Stimulated activated CD8-positive, alpha-beta memory T cell treated with anti-CD3 and anti-CD28 coated beads, Interleukin-4, amount 100 ng/mL, for 24 hours (primary cell): ENCODE results near the gene BMP15.

Experiments
- DNase-seq: peaks from one replicate; pipeline ENCODE4 v3.0.0-alpha.2; 2020; ENCODE audit warnings: low read depth

Gene BMP15

GRCh38 chrX:50910685-50911176, at the start of gene BMP15:
BMP15 (plus strand) TSS chrX:50910735; CDS start chrX:50910784, 49 bp downstream.
- no peak for DNase-seq

DNA sequence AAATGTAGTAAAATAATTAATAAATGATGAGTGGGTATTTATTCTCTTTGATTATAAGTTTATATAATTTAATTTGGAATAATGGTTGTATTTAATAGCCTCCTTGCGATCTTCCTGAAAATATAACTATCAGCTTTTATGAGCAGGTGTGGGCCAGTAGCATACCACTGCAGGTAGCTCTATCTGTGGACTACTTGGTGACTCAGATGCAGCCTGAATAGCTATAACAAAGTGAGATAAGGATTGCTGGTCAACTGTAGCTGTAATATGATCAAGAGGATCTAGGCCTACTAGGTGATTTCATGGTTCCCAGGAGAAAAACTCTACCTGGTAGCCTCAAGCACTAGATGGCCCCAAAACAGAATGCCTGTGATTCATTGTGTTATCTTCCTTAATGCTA, 47.1 kb upstream of the BMP15 start:
- no peak for DNase-seq

DNA sequence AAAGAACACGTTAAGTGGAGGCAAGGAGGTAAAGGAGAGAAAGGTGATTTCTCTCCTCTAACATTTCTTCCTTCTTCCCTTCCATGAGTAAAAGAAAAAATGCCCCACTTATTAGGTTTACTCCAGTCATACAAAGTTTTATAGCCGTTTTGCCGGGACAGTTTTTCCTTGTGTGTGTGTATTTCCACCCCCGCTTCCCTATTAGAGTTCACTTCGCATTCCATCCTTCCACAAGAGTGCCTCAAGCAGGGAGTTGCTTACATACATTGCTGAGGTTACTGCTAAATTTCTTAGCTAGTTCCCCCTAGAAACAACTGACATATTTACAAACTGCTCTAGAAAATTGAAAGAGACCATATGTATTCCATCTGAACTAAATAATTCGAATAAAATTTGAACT, 45.2 kb upstream of the BMP15 start:
- DNase-seq = no peak

DNA sequence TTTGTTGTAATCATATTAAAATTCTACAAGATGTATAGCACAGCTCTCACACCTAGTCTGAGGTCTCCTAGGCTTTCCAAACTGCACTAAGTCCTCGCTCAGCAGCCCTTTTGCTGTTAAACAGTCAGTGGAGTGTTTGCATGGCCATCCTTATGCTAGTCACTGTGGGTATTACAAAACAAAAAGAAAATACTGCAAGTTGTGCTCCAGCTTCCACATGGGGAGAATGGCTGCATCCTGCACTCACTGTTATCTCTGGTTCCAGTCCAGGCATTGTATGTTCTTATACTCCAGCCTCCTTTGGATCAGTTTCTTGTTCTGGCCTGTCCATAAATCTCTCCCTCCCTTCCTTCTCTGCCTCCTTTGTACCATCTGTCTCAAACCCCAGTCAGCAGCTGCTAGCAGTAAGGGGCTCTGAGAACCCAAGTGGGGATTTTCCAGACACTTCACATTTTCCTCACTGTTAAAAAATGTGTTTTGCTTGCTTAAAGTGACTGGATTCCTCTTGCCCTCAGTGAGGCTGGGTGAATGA, 38.5 kb upstream of the BMP15 start:
- no peak for DNase-seq

DNA sequence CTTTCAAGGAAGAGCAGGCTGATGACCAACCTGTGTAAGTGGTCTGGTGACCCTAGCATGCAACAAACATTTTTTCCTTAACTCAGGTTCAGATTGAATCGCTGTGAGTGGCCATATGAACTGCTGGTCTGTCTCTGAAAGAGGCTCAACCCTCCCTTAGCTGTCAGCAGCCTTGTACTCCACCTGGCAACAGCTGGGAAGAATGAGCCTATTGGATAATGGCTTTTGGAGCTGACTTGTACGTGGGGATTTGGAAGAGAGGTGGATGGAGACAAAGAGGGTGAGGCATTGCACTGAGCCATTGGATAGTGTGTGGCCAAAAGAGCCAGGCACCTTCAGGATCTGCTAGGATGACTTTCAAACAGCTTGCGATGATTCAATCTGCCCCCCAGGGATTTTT, 35.7 kb upstream of the BMP15 start:
- DNase-seq = no peak

GRCh38 chrX:50876551-50876950, 34.0 kb upstream of the BMP15 start:
- no peak for DNase-seq

GRCh38 chrX:50877310-50877709, 33.2 kb upstream of the BMP15 start:
- no peak for DNase-seq

GRCh38 chrX:50881028-50881427, 29.5 kb upstream of the BMP15 start:
- DNase-seq = no peak

- DNase-seq = no peak
Measured at GRCh38 chrX:50888884-50889283, 21.7 kb upstream of the BMP15 start.

DNA sequence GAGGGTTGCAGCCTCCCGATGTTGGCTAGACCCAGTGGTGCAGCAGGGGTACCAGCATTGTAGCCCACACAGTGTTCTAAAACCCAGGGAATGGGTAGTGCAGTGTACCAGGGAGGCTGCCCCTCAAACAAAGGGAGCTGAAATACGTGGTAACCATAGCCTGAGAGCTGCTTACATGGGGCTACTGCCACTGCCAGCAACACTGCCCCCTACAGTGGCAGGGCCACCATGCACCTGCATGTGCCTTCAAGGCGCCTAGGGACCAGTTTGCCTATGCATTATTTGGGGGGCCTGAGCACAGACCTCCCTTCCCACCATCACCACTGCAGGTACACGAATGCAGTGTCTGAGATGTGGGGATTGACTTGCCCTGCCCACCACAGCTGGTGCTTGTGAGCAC, 21.0 kb upstream of the BMP15 start:
- no peak for DNase-seq

- no peak for DNase-seq
Measured at GRCh38 chrX:50893047-50893446, 17.5 kb upstream of the BMP15 start.

GRCh38 chrX:50893466-50893865, 17.1 kb upstream of the BMP15 start:
- DNase-seq = no peak

DNA sequence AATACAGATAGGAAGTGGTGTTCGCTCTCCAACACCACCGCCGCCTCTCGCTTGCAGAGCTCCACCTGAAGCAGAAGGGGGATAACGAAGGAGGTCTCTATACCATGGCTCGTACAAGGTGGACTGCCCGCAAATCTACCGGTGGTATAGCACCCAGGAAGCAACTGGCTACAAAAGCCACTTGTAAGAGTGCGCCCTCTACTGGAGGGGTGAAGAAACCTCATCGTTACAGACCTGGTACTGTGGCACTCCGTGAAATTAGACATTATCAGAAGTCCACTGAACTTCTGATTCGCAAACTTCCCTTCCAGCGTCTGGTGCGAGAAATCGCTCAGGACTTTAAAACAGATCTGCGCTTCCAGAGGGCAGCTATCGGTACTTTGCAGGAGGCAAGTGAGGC, 5.2 kb upstream of the BMP15 start:
- DNase-seq = no peak

DNA sequence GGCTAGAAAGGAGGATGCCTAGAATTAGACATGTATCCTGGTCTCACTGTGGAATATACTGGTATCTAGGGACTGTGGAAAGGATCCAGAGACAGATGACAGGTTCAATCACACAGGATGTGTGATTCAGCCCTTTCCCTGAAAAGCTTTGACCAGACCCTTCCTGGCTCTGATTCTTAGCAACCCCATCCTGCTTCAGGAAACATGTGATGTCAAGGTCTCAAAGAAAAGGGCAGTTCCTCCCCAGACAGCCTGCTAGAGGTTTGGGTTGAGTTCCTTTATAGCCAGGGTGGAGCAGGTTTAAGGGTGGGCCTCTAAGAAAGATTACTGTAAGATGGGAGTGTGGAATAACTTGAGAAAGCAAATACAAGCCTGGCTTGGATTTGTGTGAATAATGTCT, 3.0 kb downstream of the BMP15 start:
- DNase-seq = no peak

DNA sequence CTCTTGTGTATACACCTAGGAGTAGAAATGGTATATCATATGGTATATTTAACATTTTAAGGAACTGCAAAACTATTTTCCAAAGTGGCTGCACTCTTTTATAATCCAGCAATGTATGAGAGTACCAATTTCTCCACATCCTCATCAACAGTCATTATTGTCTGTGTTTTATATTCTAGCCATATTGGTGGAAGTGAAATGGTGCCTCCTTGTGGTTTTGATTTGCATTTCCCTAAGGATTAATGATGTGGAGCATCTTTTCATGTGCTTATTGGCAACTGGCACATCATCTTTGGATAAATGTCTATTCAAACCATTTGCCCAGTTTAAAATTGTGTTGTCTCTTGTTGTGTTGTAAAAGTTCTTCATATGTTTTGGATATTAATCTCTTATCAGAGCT, 9.6 kb downstream of the BMP15 start:
- DNase-seq = no peak

GRCh38 chrX:50927127-50927526, 16.6 kb downstream of the BMP15 start:
- no peak for DNase-seq

GRCh38 chrX:50941638-50942037, 31.1 kb downstream of the BMP15 start:
- DNase-seq = peak; percentile 1

DNA sequence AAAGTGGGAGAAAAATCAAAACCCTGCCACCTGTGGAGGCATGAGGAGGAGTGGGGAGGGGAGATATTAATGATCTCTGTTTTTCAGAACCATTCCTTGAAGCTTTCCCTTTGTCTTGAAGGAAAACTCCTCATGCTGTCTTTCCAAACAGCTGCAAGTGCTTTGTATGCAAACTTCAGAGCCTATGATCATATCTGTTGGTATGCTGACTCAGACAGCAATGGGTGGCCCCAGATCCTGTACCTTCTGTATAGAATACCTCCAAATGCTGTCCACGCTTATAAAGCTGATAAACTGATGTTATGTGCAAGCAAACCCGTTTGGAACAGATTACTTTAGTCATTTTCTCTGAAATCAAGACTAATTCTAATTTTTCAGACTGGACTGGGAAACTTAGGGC, 31.9 kb downstream of the BMP15 start:
- DNase-seq = no peak

- no peak for DNase-seq
Measured at GRCh38 chrX:50952406-50952805, 41.9 kb downstream of the BMP15 start.

- DNase-seq = no peak
Measured at GRCh38 chrX:50953832-50954231, 43.3 kb downstream of the BMP15 start.

DNA sequence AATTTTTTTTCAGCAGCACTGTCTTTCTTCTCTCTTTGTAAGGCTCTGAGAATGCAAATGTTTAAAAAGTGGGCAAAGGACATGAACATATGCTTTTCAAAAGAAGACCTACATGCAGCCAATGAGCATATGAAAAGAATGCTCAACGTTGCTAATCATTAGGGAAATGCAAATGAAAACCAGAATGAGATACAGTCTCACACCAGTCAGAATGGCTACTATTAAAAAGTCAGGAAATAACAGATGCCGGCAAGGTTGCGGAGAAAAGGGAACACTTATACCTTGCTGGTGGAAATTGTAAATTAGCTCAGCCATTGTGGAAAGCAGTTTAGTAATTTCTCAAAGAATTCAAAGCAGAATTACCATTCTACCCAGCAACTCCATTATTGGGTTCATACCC, 51.6 kb downstream of the BMP15 start:
- DNase-seq = no peak

GRCh38 chrX:50963842-50964241, 53.3 kb downstream of the BMP15 start:
- DNase-seq = no peak
